Suprapubic skin (tissue), 4 donors: ENCODE results near the gene AAK1. TPM values are rescaled to one million over a fixed set of nuclear protein-coding genes. Genes with fewer than 3 reads are reported as not detected.

Experiments
- DNase-seq, 2 donors: peaks; one replicate each; pipeline ENCODE4 v3.0.0-alpha.2; 2019; ENCODE audit warnings: low spot score in 2 of 2
- H3K27ac ChIP-seq: fragments of 200-600 bp; sonication (generic); one replicate; pipeline ENCODE4 v1.5.1; 2019
- H3K27me3 ChIP-seq: fragments of 200-600 bp; sonication (generic); one replicate; pipeline ENCODE4 v1.5.1; 2019
- H3K36me3 ChIP-seq: fragments of 200-600 bp; sonication (generic); one replicate; pipeline ENCODE4 v1.5.1; 2019
- H3K4me1 ChIP-seq: fragments of 200-600 bp; sonication (generic); one replicate; pipeline ENCODE4 v1.5.1; 2019
- H3K4me3 ChIP-seq: fragments of 200-600 bp; sonication (generic); one replicate; pipeline ENCODE4 v1.5.1; 2019; ENCODE audit warnings: mild to moderate bottlenecking
- H3K9me3 ChIP-seq: fragments of 200-600 bp; sonication (generic); one replicate; pipeline ENCODE4 v1.5.1; 2019
- EP300 ChIP-seq: sonication (generic); formaldehyde crosslinking; IDR thresholded peaks from one replicate; pipeline ENCODE4 v1.6.1; 2017; ENCODE audit warnings: antibody characterized with exemption
- POLR2A ChIP-seq, 2 donors: fragments of 450-650 bp; IDR thresholded peaks; one replicate each; pipeline ENCODE4 v1.6.1; 2017; ENCODE audit warnings: antibody characterized with exemption in 2 of 2, mild to moderate bottlenecking in 2 of 2, moderate library complexity in 2 of 2
- POLR2AphosphoS5 ChIP-seq, 3 donors: sonication (generic); formaldehyde crosslinking; IDR thresholded peaks; one replicate each; pipeline ENCODE4 v1.6.1; 2017; ENCODE audit warnings: antibody characterized with exemption in 3 of 3
- WGBS: methylation state at CpG from one replicate; pipeline ENCODE4 v1.1.5; 2018; 5-methylcytosine and 5-hydroxymethylcytosine counted together
- total RNA-seq, 4 donors: library from RNA; depleted of rRNA; stranded (reverse); fragments of >200 nt; gene quantifications; one replicate each; pipeline ENCODE4 v1.1.0, GENCODE V29; 2016
- TF ChIP-seq, protein P1 (sequence below), 2 donors: fragments of 200-600 bp in 1 of 2; fragments of 450-650 bp in 1 of 2; sonication (generic) in 1 of 2; IDR thresholded peaks; one replicate each; pipeline ENCODE4 v1.5.1; 2016 to 2019; ENCODE audit warnings: antibody characterized with exemption in 2 of 2, mild to moderate bottlenecking in 1 of 2, moderate library complexity in 1 of 2

The AAK1 gene
- total RNA-seq, 4 donors from 2014 or later, result 26.4 to 48.4 (median 32.7) TPM

GRCh38 chr2:69563021-69563420, 80.5 kb downstream of the AAK1 start:
- no peak for DNase-seq
- Histone ChIP-seq H3K4me3 (no peak overlapping the region), H3K9me3 (no peaks in the 10 kb centered on the region), H3K36me3 (no peaks in the 10 kb centered on the region), H3K4me1 (peaks cover 20% of the 10 kb centered on the region), H3K27ac (no peak overlapping the region), H3K27me3 (no peaks in the 10 kb centered on the region)
- WGBS, result 90% methylated on average over 2 of the region's 2 CpGs
- TF ChIP-seq EP300 (no peak), POLR2A (IDR thresholded peaks at IDR 0.05) (no peak), POLR2AphosphoS5 (IDR thresholded peaks at IDR 0.05) (no peak)
- TF ChIP-seq, protein P1, sequence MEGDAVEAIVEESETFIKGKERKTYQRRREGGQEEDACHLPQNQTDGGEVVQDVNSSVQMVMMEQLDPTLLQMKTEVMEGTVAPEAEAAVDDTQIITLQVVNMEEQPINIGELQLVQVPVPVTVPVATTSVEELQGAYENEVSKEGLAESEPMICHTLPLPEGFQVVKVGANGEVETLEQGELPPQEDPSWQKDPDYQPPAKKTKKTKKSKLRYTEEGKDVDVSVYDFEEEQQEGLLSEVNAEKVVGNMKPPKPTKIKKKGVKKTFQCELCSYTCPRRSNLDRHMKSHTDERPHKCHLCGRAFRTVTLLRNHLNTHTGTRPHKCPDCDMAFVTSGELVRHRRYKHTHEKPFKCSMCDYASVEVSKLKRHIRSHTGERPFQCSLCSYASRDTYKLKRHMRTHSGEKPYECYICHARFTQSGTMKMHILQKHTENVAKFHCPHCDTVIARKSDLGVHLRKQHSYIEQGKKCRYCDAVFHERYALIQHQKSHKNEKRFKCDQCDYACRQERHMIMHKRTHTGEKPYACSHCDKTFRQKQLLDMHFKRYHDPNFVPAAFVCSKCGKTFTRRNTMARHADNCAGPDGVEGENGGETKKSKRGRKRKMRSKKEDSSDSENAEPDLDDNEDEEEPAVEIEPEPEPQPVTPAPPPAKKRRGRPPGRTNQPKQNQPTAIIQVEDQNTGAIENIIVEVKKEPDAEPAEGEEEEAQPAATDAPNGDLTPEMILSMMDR (IDR thresholded peaks at IDR 0.05), result no peak

- no peak overlapping the region for H3K27ac ChIP-seq
- H3K9me3 ChIP-seq, result no peaks in the 10 kb centered on the region
- H3K27me3 ChIP-seq, result no peaks in the 10 kb centered on the region
- TF ChIP-seq POLR2A (IDR thresholded peaks at IDR 0.05), result no peak
- 73% methylated on average over 3 of the region's 3 CpGs for WGBS
- H3K4me1 ChIP-seq, result peaks cover 10% of the 10 kb centered on the region
- H3K4me3 ChIP-seq, result no peak overlapping the region
- H3K36me3 ChIP-seq, result no peaks in the 10 kb centered on the region
- no peak for DNase-seq
These were observed 82.4 kb downstream of the AAK1 start for GRCh38 chr2:69561101-69561500.

- Histone ChIP-seq H3K4me1 (peaks cover 15% of the 10 kb centered on the region), H3K27me3 (no peaks in the 10 kb centered on the region), H3K27ac (no peak overlapping the region), H3K4me3 (no peak overlapping the region), H3K9me3 (no peaks in the 10 kb centered on the region), H3K36me3 (no peaks in the 10 kb centered on the region)
- DNase-seq, result no peak
- WGBS, result 83% methylated on average over 4 of the region's 4 CpGs
- TF ChIP-seq POLR2AphosphoS5 (IDR thresholded peaks at IDR 0.05) (no peak), POLR2A (IDR thresholded peaks at IDR 0.05) (no peak), EP300 (no peak)
- TF ChIP-seq, protein P1 (IDR thresholded peaks at IDR 0.05), result no peak
These were observed 83.4 kb downstream of the AAK1 start for GRCh38 chr2:69560147-69560482.

- Histone ChIP-seq H3K36me3 (no peaks in the 10 kb centered on the region), H3K9me3 (no peaks in the 10 kb centered on the region), H3K4me3 (no peak overlapping the region), H3K27me3 (no peaks in the 10 kb centered on the region), H3K27ac (no peak overlapping the region), H3K4me1 (peaks cover 16% of the 10 kb centered on the region)
- 53% methylated on average over 3 of the region's 3 CpGs for WGBS
- no peak for DNase-seq
- TF ChIP-seq POLR2AphosphoS5 (IDR thresholded peaks at IDR 0.05), result no peak
- TF ChIP-seq EP300, result no peak
- TF ChIP-seq, protein P1 (IDR thresholded peaks at IDR 0.05), result peak; percentile 22 to 48
These were observed 83.9 kb downstream of the AAK1 start for GRCh38 chr2:69559442-69560146.

DNA sequence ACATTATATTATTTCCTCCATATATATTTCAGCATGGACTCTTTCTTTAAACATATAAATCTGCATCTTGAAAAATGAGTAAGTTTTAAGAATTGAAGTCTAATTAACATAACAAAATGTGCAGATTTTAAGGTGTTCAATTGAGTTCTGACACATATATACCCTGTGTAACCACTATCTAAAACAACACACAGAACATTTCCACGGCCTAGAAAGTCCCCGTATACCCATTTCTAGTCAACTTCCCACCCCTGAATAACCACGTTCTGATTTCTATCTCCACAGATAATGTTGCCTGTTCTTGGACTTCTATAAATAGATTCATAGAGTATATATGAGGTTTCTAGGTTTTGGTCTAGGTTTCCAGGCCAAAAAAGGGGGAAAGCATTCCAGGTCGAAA, 87.5 kb downstream of the AAK1 start:
- Histone ChIP-seq H3K4me3 (no peak overlapping the region), H3K36me3 (no peaks in the 10 kb centered on the region)
- 86% methylated on average over 4 of the region's 4 CpGs for WGBS

More for the DNA sequence above, 87.5 kb downstream of the AAK1 start:
- no peak for DNase-seq
- Histone ChIP-seq H3K27me3 (no peaks in the 10 kb centered on the region), H3K27ac (no peak overlapping the region), H3K4me1 (peaks cover 16% of the 10 kb centered on the region), H3K9me3 (no peaks in the 10 kb centered on the region)
- TF ChIP-seq EP300, result no peak
- TF ChIP-seq, protein P1 (IDR thresholded peaks at IDR 0.05), result no peak
- TF ChIP-seq POLR2AphosphoS5 (IDR thresholded peaks at IDR 0.05), result no peak
- no peak for TF ChIP-seq POLR2A (IDR thresholded peaks at IDR 0.05)
